NAMALWA (cell line): ENCODE data around the gene CCT3.
A peak's percentile ranks its signal among the peaks of the same experiment; 100 is the strongest.
"Not testable (repeated sequence)": the region's sequence is repeated elsewhere in the genome, so short reads cannot be mapped to it uniquely, and the experiment has no call there.

Experiments
- DNase-seq: peaks from one replicate; pipeline ENCODE4 v3.0.0-alpha.2; 2015; ENCODE audit warnings: low spot score

Gene CCT3

DNA sequence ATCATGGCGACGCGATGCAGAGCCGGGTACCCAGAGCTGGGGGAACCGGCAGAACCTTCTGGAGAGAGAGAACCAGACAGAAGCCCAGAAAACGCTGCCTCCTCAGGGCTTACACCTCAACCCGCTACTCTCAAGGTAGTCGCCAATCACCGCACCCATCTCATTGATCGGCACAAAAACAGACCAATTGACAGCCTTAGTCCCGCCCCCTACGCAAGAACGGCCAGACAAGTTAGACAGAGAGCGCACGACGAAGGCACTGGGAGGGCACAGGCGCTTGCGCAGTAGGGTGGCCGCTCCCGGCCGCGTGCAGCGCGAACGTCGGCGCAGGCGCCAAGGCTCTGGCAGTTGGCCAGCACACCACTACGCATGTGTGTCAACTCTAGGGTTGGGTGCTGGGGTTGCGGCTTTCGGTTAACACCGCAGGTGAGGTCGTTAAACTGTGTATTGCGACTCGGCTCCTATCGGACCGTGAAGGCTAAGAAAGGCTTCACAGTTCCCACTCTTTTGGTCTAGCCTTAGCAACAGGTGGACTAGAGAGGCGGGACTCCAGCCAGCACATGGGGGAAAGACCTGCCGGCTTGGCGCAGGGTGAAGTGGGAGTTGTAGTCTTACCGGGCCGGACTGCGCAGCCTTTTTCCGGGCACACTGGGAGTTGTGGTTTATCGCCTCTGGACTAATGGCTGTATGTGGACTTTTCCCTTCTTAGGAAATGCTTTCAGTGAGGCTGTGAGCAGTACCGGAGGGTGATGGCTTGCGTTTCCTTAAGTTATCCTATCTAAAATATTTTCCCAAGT lies at the start of gene CCT3, which contains the start of gene TSACC:
CCT3 (minus strand) TSS at position 113 of the 797 bp plus-strand sequence; CDS start at position 5, 108 bp downstream.
TSACC (plus strand) TSS at position 347 of the 797 bp plus-strand sequence. CDS start 1,232 bp downstream, outside the sequence.
- peak; percentile 100 for DNase-seq

DNA sequence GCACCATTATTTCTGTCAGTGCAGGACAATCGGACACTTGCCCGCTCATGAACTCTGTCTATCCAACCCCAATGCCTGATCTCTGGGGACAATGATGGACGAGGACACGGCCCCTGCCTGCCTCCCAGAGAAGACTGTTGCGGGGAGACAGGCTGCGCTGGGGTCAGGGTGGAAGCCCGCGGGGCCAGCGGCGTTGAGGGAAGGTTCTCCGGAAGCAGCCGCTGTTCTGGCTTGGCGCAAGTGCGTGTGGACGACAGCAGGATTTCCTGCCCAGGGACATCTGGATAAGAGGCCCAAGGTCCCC lies 49.7 kb upstream of the CCT3 start:
- DNase-seq: no peak

DNA sequence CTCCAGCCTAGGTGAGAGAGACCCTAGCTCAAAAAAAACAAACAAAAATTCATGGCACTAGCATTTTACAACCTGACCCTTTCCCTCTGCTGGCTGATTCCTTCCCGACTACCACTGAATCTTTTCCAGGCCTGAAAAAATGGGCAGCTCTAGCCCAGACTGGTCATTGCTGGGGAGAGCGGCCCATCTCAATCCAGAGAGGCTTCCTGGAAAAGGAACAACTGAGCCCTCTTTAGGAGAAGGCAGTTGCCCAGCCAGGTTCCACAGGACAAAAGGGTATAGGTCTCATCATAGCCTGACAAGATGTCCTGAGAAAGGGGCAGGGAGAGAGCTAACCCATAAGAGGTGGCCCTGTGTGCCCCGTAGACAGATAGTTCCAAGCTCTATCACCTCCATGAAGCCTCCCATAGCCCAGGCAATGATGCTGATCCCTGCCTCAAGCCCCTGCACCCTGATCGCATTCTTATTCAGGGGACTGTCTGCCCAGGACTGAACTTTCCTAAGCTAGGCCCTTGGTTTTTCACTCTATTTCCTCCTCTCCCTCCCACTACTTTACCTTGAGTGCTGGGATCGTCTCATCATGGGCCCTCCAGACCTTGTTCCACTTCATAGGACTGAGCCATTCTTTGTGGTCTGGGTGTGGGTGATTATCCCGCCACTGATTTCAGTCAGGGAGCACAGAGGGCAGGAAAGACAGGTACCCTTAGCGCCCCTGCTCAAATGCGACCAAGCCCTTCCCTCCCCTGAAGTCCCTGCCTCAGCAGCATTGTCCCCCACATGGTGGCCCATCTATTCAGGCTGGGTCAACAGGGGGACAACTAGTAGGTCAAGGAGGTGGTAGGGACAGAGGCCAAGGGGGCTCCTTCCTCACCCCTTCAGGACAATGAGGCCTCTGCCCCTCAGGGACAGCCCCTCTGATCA lies 49.1 kb upstream of the CCT3 start:
- DNase-seq: no peak

DNA sequence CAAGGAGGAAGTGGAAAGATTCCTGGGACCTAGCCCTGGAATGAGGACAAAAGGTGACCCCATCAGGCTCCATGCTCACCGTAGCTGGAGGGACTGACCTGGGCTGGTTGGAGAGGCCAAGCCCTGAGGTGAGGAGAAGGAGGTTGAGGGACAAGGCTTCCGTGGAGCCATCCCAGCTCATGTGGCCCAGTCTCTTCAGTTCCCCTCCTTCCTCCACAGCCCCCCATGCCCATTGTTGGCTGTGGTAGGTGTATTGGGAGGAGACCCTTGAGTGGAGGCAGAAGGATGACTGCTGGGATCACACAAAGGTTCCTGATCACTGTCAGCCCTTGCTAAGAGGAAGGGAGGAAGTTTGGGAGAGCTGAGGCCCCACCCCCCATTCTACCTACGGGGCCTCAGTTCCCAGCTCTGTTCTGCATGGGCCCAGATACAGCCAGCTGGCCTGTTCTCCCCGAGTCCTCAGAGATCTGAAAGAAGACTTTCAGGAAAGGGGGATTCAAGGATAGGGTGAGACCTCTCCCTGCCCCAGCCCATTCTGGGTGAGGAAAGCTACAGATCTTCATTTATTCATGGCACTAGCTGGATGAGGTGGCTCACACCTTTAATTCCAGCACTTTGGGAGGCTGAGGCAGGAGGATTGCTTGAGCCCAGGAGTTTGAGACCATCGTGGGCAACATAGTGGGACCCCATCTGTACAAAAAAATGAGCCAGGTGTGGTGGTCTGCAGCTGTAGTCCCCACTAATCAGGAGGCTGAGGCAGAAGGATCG lies 48.2 kb upstream of the CCT3 start:
- no peak for DNase-seq

DNA sequence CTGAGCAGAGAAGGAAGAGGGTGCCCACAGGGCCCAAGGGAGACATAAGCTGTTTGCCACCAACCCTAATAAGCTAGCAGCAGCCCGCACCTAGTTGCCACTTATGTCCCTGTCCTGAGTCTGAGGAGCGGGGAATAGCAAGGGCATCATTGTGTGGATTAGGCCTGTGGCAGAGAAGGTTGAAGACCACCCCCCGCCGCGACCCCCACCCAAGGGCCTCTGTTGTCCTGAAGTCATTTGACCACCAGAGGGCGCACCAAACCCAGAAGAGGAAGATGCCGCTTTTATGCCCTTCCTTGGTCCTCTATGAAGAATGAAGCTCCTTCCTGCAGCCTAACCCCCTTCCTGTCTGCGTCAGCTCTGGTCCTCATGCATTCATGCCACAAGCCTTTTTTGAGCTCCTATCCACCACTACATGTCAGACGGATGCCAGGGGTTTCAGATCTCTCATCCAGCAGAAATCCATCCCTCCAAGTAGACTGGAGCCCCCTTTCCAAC lies 47.5 kb upstream of the CCT3 start:
- DNase-seq: peak; percentile 87

DNA sequence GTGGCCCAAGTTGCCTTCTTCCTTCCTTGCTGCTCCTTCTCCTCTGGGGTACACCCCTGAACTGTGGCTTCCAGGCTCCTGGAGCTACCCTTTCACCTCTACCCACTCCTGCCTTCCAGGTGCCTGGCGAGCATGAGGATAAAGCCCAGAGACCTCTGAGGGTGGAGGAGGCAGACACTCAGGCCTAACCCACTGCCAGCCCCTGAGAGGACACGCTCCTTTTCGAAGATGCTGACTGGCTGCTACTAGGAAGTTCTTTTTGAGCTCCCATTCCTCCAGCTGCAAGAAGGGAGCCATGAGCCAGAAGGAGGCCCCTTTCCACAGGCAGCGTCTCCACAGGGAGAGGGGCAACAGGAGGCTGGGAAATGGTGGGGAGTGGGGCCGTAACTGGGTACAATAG lies 46.6 kb upstream of the CCT3 start:
- DNase-seq: no peak

DNA sequence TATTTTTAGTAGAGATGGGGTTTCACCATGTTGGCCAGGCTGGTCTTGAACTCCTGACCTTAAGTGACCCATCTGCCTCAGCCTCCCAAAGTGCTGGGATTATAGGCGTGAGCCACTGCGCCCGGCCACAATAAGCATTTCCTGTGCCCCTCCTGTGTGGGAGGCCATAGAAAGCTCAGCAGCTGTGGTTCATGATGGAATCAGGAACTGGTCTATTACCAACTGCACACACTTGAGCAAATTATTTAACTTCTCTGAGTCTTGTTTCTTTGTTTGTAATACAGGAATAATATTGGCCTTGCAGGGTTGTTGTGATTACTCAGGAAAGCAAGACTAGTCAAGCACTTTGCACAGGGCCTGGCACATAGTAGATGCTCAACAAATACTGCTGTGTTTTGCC lies 45.9 kb upstream of the CCT3 start:
- DNase-seq: no peak

DNA sequence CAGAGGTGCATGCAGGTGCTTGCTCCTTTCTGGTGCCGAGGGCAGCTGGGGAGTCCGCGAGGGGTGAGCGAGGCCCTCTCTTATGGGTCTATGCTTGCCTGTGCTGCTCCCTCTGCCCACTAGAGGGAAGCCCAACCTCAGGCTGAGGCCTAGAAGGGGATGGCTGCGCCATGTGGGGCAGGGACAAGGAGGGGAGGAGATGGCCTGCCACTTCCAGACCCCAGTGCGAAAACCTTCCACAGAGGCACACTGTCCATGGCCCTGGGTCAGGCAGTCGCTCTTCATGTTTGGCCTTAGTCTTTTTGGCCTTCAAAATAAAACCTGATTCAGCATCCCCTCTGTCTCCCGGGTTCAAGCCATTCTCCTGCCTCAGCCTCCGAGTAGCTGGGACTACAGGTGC lies 44.9 kb upstream of the CCT3 start:
- peak; percentile 92 for DNase-seq

DNA sequence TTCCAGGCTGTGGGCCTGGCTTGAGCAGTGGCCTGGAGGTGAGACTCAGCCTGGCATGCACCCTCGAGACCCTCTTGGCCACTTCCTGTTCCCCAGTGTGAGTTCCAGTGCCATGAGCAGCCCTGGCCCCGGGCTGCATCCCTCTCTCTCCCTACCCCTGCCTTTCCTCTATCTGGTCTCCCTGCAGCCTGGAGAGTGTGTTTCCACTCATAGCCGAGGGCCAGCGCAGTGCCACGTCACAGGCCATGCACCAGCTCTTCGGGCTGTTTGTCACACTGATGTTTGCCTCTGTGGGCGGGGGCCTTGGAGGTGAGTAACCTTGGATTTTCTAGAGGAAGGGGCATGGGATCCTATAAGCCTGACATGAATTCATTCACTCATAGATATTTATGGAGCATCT lies 44.5 kb upstream of the CCT3 start:
- DNase-seq: no peak

DNA sequence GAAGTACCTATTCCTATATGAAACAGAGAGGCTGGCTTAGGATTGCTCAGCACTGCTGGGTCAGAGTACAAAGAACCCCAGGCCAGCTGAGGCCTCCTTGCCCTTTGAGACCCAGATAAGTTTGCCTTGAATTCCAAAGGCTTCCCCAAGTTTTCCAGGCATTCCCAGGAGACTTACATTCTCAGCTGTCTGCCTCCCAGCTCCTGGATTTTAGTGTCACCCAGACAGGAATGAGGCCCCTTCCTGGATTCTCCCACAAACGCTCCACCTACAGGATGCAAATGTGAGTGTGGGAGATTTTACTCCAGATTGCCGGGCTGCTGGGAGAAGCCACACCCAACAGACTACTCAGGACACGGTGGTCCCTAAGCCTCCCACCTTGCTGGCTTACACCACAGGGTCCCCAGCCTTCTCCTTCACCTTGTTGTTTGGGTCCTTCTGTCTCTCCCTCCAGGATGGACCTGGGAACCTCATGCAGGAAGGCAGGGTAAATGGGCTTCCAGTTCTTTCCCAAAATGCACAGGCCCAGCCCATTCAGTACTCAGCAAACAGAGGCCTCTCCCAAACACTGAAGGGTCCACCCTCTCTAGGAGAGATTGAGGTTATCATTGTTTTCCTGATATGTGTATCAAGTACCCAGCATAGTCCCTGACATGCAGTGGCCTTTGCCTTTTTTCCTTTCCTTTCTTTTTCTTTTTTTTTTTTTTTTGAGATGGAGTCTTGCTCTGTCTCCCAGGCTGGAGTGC lies 41.5 kb upstream of the CCT3 start:
- no peak for DNase-seq

DNA sequence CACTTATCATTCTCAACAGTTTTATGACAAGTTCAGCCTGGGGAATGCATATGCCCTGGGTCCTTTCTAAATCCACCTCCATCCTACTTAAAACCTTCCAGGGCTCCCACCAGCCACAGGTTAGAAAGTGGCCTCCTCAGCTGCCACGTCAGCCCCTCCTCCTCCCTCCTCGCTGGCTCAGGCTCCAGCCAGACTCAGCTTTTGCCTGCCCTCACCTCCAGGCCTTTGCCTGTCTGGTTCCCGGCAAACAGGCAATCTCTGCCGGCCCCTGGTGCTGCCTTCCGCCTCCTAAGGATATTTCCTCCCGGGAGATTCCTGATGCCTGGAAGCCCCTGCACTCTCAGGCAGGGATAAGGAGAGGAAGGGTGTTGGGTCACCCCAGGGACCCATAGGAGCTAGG lies 40.5 kb upstream of the CCT3 start:
- no peak for DNase-seq

DNA sequence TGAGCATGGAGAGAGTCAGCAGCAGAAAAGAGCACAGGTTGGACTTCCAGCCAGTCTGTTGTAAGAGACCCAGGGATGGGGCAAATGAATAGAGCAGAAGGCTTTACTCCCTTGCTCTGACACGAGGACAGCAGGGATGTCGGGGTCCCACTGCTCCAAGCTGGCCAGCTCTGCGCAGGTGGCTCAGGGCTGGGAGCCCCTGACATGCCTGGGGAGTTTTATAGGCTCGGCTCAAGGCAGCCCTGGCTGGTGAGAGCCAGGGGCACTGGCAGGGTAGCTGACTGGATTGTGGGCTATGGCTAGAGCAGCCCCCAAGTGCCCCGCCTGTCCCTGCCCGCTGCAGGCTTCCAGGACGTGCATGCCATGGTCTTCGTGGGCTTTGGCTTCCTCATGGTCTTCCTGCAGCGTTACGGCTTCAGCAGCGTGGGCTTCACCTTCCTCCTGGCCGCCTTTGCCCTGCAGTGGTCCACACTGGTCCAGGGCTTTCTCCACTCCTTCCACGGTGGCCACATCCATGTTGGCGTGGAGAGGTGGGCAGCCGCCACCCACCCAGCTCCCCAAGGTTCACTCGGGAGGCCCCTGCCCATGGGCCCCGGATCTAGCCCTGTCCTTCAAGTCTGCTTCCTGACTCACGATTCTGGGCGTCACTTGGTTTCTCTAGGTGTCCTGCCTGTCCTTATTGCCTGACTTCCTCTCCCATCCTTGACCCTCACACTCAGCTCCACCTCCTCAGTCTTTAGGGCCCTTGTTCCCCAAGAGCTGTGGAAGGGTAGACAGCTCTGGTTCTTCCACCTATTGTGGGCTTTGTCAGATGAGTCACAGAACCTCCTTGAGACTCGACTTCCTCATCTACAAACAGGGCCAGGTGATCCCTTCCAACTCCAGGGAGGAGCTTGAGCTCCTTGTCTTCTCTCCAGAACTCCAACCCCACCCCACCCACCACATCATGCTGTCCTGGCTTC lies 39.1 kb upstream of the CCT3 start:
- DNase-seq: no peak

DNA sequence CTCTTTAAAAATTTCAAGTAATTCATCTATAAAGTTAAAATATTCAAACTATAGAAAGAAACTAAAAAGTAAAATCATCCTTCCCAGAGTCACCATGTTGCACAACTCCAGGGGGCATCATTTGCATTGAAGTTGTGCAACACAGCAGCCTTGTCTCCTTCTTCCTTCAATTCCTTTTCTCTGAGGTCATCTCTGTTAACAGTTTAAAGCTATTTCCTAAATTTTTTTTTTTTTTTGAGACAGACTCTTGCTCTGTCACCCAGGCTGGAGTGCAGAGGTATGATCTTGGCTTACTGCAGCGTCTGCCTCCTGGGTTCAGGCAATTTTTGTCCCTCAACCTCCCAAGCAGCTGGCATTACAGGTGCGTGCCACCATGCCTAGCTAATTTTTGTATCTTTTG lies 38.1 kb upstream of the CCT3 start:
- DNase-seq: no peak

DNA sequence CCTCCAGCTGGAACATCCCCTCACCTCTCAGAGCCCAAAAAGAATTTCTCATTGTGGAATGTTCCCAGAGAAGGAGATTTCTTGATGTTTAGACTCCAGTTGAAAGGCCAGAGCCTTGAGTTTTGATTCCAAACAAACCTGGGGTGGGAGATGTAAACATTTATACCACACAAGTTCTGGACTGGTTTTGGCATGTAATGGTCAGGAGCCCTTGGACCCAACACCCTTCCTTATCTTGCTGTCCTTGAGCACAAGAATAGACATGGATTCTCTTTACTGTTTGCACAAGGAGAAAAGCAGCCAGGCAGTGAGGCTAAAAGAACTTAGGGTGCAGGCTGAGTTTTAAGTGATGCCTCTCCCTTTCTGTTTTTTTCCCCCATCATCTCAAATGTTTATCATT lies 35.5 kb upstream of the CCT3 start:
- no peak for DNase-seq

DNA sequence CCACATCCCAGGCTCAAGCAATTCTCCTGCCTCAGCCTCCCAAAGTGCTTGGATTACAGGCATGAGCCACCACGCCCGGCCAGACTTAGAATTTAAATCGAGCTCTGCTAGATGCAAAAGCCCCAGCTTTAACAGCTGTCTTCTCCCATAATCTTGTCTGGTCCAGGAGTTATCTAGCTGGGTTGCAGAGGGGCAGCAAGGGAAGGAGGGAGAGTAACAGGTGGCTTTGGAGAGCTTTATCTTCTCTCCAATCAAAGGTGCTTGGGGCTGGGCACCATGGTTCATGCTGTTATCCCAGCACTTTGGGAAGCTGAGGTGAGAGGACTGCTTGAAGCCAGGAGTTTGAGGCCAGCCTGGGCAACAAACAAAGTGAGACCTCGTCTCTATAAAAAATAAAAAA lies 34.8 kb upstream of the CCT3 start:
- no peak for DNase-seq

DNA sequence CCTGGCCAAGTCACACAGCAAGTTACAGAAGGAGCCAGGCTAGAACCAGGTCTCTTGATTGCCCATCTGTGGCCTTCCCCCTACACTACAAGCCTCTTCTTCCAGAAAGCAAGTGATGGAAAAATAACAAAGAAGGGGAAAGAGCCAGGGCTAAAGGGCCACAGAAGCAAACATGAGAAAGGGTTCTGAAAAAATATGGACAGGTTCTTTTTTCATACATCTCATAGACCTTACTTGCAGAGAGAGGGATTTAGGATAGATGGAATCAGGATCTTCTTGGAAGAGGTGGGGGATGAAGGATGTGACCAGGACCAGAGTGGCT lies 34.1 kb upstream of the CCT3 start:
- DNase-seq: no peak

DNA sequence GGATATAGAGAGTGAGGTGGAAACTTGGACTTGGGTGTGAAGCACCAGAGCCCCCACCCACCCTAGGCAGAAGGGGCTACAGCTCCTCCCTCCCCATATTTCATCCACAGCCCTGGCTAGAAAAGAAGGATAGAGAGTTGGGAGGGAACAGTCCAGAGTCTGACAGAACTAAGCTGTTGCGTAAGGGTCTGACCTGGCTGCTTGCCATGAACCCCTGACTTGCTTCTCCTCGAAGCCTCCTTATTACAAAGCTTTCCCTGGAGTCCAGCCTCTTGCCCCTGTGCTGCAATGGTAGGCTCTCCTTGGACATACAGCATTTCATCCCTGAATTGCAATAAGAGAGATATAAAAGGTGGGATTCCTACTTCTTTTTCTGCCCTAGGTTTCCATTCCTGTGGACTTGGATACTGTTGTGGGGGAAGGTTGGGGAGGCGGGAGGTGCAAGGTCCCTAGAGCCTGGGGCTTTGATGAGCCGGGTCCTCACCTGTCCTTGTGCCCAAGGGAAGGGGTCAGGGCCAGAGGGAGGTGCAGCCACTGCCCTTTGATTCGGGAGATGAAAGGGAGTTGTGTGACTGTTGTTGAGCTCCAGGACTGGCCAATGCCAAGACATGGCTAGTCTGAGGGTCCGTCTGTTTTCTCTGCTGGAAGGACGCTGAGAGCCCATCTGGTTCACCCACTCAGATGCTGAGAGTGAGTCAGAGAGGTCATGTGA lies 33.6 kb upstream of the CCT3 start:
- DNase-seq: no peak

DNA sequence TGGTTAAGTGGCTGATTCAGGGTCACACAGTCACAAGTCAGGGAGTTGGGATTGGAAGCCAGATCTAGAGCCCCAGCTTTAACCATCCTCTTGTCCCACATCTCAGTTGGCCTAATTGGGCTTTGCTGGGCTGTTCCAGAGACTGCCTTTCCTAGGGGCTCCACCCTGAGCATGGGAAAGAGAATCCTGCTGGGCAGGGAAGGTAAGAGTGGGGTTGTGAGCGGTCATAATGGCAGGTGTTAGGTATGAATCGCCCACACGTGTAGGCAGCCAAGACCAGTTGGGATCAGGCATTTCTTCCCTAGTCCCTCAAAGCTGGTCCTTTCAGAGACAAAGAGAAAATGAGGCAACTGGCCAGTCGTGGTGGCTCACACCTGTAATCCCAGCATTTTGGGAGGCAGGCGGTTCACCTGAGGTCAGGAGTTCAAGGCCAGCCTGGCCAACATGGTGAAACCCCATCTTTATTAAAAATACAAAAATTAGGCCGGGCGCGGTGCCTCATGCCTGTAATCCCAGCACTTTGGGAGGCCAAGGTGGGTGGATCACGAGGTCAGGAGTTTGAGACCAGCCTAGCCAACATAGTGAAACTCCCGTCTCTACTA lies 31.7 kb upstream of the CCT3 start:
- DNase-seq: not testable (repeated sequence)

DNA sequence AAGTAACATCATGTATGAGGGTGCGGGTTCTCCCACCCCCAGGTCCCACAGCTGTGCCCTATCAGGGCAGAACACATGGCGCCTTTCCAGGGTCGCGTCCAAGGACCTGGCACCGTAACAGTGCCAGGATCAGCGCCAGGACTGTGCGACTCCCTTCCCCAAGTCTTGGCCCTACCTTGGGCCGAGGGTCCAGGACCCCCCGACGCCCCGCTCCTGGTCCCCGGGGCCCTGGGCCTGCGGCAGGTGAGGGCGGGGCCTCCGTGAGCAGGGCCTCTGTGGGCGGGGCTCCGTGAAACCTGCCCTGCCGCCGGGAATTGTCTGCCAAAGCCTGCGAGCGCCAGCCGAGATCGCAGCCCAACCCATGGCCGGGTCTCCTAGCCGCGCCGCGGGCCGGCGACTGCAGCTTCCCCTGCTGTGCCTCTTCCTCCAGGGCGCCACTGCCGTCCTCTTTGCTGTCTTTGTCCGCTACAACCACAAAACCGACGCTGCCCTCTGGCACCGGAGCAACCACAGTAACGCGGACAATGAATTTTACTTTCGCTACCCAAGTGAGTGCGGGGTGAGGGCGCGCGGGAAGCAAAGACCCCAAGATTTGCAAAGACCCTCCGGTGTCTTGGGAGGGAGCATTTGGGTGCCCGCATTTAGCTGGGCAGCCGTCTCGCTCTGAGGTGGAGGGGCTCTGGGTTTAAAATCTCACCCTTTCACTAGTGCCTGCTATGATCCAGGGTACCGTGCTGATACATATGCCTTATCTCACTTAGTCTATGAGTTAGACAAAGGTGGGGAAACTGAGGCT lies 31.0 kb upstream of the CCT3 start, which contains the start of gene RHBG:
RHBG (plus strand) TSS at position 323 of the 796 bp plus-strand sequence; CDS start at position 362, 39 bp downstream.
- no peak for DNase-seq
